ENCODE measurements around the gene EXOC3. TPM values are rescaled to one million over a fixed set of nuclear protein-coding genes. Genes with fewer than 3 reads are reported as not detected.

The EXOC3 gene
- total RNA-seq, 4 donors from 2014 or later: 44.3 to 81.7 (median 54.0) TPM

DNA sequence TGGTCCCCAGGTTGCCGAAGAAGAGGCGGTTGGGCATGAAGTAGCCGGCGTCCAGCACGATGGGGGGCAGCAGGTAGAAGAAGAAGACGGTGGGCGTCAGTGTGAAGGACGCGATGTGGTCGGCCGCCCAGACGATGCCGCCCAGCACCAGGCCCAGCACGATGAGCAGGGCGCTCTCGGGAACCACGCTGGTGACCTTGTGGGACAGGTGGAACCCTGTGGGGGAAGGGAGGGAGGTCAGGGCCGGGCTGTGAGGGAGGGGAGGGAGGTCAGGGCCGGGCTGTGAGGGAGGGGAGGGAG lies 48.8 kb downstream of the EXOC3 start:
- ATAC-seq (no peak), DNase-seq (no peak)
- intact Hi-C loops (cut with DNase I; ENCODE audit: low total_unique reads): no loop called here
- H3K4me1 ChIP-seq: no peaks in the 10 kb centered on the region
- no peaks in the 10 kb centered on the region for H3K36me3 ChIP-seq
- in situ Hi-C loops (cut with MboI; ENCODE audit: low sequenced_read_pairs in 4 of 4): no loop called here
- TF ChIP-seq, protein P1, sequence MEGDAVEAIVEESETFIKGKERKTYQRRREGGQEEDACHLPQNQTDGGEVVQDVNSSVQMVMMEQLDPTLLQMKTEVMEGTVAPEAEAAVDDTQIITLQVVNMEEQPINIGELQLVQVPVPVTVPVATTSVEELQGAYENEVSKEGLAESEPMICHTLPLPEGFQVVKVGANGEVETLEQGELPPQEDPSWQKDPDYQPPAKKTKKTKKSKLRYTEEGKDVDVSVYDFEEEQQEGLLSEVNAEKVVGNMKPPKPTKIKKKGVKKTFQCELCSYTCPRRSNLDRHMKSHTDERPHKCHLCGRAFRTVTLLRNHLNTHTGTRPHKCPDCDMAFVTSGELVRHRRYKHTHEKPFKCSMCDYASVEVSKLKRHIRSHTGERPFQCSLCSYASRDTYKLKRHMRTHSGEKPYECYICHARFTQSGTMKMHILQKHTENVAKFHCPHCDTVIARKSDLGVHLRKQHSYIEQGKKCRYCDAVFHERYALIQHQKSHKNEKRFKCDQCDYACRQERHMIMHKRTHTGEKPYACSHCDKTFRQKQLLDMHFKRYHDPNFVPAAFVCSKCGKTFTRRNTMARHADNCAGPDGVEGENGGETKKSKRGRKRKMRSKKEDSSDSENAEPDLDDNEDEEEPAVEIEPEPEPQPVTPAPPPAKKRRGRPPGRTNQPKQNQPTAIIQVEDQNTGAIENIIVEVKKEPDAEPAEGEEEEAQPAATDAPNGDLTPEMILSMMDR (IDR thresholded peaks at IDR 0.05 in 4 of 5, conservative IDR thresholded peaks at IDR 0.05 in 1 of 5): no peak
- no peak for TF ChIP-seq POLR2A (IDR thresholded peaks at IDR 0.05)
- no peak overlapping the region for H3K4me3 ChIP-seq
- no peaks in the 10 kb centered on the region for H3K9me3 ChIP-seq
- H3K27me3 ChIP-seq: peaks cover 17 to 59% (median 51%) of the 10 kb centered on the region in 3 donors
- H3K27ac ChIP-seq: no peak overlapping the region

DNA sequence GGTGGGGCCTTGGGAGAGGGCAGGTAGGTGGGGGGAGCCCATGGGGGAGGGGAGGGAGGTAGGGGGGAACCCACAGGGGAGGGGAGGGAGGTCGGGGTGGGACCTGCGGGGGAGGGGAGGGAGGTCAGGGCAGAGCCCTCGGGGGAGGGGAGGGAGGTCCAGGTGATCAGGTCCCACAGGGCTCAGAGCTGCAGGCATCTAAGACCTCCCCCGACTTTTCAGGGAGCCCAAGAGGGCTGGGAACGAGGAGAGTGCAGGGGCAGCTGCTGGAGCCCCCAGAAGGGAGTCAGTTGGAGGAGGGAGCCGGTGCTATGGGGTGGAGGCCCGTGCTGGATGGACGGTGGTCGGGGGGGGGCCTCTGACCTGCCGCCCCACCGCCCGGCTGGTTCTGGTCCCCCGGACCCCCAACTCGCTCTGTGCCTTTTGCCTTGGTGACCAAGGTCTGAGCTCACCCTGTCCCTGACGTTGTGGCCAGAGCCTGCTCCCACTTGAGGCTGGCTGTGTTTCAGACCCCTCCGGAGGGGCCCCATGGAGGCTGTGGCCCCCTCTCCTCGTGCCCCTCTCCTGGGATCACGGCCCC lies 49.4 kb downstream of the EXOC3 start:
- Histone ChIP-seq H3K4me3 (no peak overlapping the region), H3K36me3 (no peaks in the 10 kb centered on the region), H3K9me3 (no peaks in the 10 kb centered on the region), H3K27me3 (peaks cover 17 to 59% (median 57%) of the 10 kb centered on the region in 3 donors), H3K27ac (no peak overlapping the region), H3K4me1 (no peaks in the 10 kb centered on the region)
- no peak for TF ChIP-seq POLR2A (IDR thresholded peaks at IDR 0.05)
- TF ChIP-seq, protein P1 (IDR thresholded peaks at IDR 0.05 in 4 of 5, conservative IDR thresholded peaks at IDR 0.05 in 1 of 5): no peak
- intact Hi-C loops (cut with DNase I; ENCODE audit: low total_unique reads) (no loop called here), in situ Hi-C loops (cut with MboI; ENCODE audit: low sequenced_read_pairs in 4 of 4) (no loop called here)
- DNase-seq (no peak), ATAC-seq (no peak)

DNA sequence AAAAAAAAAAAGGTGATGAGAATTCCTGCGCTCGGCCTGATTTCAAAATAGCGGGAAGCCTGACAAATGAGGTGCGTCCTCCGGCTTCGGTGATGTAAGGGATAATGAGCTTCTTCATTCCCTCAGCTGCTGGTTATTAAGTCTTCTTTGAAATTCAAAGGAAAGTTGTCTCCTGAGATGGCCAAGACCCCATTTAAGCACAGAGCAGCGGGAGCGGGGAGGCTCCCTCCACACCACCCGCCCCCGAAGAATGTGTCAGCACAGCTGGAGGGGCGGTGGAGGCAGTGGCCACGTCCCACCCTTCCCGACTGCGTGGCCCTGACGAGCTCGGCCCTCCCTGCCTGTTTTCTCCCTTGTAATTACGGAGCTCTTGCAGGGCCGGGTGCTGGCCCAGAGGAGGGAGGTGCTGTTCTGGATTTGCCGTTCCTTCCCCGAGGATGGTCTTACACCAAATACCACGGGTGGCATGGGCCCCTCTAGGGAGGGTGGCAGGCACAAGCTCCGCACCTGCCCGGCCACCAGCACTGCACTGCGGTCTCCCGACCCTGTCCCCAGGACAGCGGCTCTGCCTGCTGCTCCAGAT lies 50.2 kb downstream of the EXOC3 start:
- peaks cover 17 to 60% (median 59%) of the 10 kb centered on the region in 3 donors for H3K27me3 ChIP-seq
- intact Hi-C loops (cut with DNase I; ENCODE audit: low total_unique reads) (no loop called here), in situ Hi-C loops (cut with MboI; ENCODE audit: low sequenced_read_pairs in 4 of 4) (no loop called here)
- DNase-seq: no peak
- no peak for ATAC-seq
- no peaks in the 10 kb centered on the region for H3K36me3 ChIP-seq
- H3K4me1 ChIP-seq: no peaks in the 10 kb centered on the region
- no peak for TF ChIP-seq POLR2A (IDR thresholded peaks at IDR 0.05)
- TF ChIP-seq, protein P1 (IDR thresholded peaks at IDR 0.05 in 4 of 5, conservative IDR thresholded peaks at IDR 0.05 in 1 of 5): no peak
- H3K9me3 ChIP-seq: no peaks in the 10 kb centered on the region
- H3K27ac ChIP-seq: no peak overlapping the region
- H3K4me3 ChIP-seq: no peak overlapping the region

DNA sequence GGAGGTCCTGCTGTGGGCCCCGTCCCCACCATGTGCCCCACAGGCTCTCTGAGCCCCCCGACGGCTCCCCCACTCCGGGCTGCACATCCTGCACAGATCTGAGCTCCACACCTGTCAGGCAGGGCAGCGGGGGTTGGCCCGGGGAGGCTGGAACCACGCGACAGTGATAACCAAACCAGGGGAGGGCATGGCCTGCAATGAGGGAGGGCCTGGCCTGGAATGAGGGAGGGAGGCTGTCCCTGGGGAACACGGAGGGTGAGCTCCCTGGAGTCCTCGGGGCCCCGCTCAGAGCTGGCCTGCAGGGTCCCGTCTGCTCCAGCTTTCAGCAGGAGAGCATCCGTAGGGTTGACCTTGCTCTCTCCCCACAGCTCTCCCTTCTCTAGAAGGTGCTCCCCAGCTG lies 50.8 kb downstream of the EXOC3 start:
- TF ChIP-seq, protein P1 (IDR thresholded peaks at IDR 0.05 in 4 of 5, conservative IDR thresholded peaks at IDR 0.05 in 1 of 5): no peak
- no peak for TF ChIP-seq POLR2A (IDR thresholded peaks at IDR 0.05)
- in situ Hi-C loops (cut with MboI; ENCODE audit: low sequenced_read_pairs in 4 of 4) (no loop called here), intact Hi-C loops (cut with DNase I; ENCODE audit: low total_unique reads) (no loop called here)
- Histone ChIP-seq H3K9me3 (no peaks in the 10 kb centered on the region), H3K4me1 (no peaks in the 10 kb centered on the region), H3K36me3 (no peaks in the 10 kb centered on the region), H3K27me3 (peaks cover 19 to 55% (median 55%) of the 10 kb centered on the region in 3 donors), H3K4me3 (no peak overlapping the region), H3K27ac (no peak overlapping the region)
- ATAC-seq (no peak), DNase-seq (no peak)

Data from gastrocnemius medialis (tissue), 4 donors.